Thoracic aorta (tissue), 2 donors: ENCODE measurements around the gene PCDHB10. TPM values are rescaled to one million over a fixed set of nuclear protein-coding genes. Genes with fewer than 3 reads are reported as not detected.
"Not testable (repeated sequence)": the region's sequence is repeated elsewhere in the genome, so short reads cannot be mapped to it uniquely, and the experiment has no call there.

Experiments
- ATAC-seq: fragments of 150-250 bp; one replicate; pipeline ENCODE4 v1.8.0; 2017; ENCODE audit warnings: low read depth; ENCODE audit not compliant: insufficient number of reproducible peaks, low FRiP score
- DNase-seq: peaks from one replicate; pipeline ENCODE4 v3.0.0-alpha.2; 2020; ENCODE audit warnings: low spot score
- H3K27ac ChIP-seq, 2 donors: fragments of 200-600 bp; sonication (generic); 1 replicate in 1 of 2; 2 replicates in 1 of 2; pipeline ENCODE4 v1.5.1; 2016; ENCODE audit warnings: mild to moderate bottlenecking in 2 of 2, moderate library complexity in 2 of 2
- H3K27me3 ChIP-seq: fragments of 200-600 bp; sonication (generic); replicated peaks from 2 replicates; pipeline ENCODE4 v1.6.0; 2016; ENCODE audit warnings: mild to moderate bottlenecking; ENCODE audit not compliant: insufficient read depth
- H3K36me3 ChIP-seq: fragments of 200-600 bp; sonication (generic); one replicate; pipeline ENCODE4 v1.5.1; 2016
- H3K4me1 ChIP-seq, 2 donors: fragments of 200-600 bp; sonication (generic); 1 replicate in 1 of 2; 2 replicates in 1 of 2; pipeline versions ENCODE4 v1.5.1 to v1.6.0; 2016; ENCODE audit warnings: low read depth in 2 of 2, mild to moderate bottlenecking in 1 of 2; ENCODE audit not compliant: control insufficient read depth in 1 of 2
- H3K4me3 ChIP-seq: fragments of 200-600 bp; sonication (generic); 2 replicates; pipeline ENCODE4 v1.5.1; 2016; ENCODE audit warnings: mild to moderate bottlenecking
- H3K9me3 ChIP-seq: fragments of 200-600 bp; sonication (generic); 2 replicates; pipeline ENCODE4 v1.5.1; 2016
- CTCF ChIP-seq: fragments of 200-600 bp; sonication (generic); IDR thresholded peaks from one replicate; pipeline ENCODE4 v1.5.1; 2019; ENCODE audit warnings: antibody characterized with exemption
- total RNA-seq, 2 donors: library from RNA; depleted of rRNA; stranded (reverse); fragments of >200 nt; gene quantifications; one replicate each; pipeline versions ENCODE4 v1.1.0 to v1.2.3, GENCODE V29; 2016

Gene PCDHB10
- total RNA-seq, 2 donors from 2014 or later: 6.1 to 9.1 TPM

- TF ChIP-seq CTCF: no peak
- Histone ChIP-seq H3K9me3 (peaks cover 55% of the 10 kb centered on the region), H3K4me1 (no peaks in the 10 kb centered on the region), H3K4me3 (no peak overlapping the region), H3K27me3 (no peaks in the 10 kb centered on the region), H3K36me3 (no peaks in the 10 kb centered on the region), H3K27ac (no peak overlapping the region)
- DNase-seq (no peak), ATAC-seq (no peak)
Observed at GRCh38 chr5:141155540-141156374, 36.4 kb upstream of the PCDHB10 start.

GRCh38 chr5:141157356-141157755 is 34.8 kb upstream of the PCDHB10 start:
- H3K27me3 ChIP-seq, H3K4me1 ChIP-seq, DNase-seq, ATAC-seq, H3K36me3 ChIP-seq, H3K4me3 ChIP-seq, H3K27ac ChIP-seq: not testable (repeated sequence)
- peaks cover 49% of the 10 kb centered on the region for H3K9me3 ChIP-seq

GRCh38 chr5:141157901-141158300 is 34.3 kb upstream of the PCDHB10 start:
- DNase-seq, H3K36me3 ChIP-seq, ATAC-seq, H3K4me1 ChIP-seq, H3K27me3 ChIP-seq, H3K4me3 ChIP-seq, H3K27ac ChIP-seq: not testable (repeated sequence)
- peaks cover 49% of the 10 kb centered on the region for H3K9me3 ChIP-seq

GRCh38 chr5:141172381-141173204 is 19.6 kb upstream of the PCDHB10 start, which contains the start of gene PCDHB7:
TSS of gene PCDHB7 (plus strand) at chr5:141172644. CDS start at chr5:141172836, 192 bp downstream.
- Histone ChIP-seq H3K9me3 (peaks cover 39% of the 10 kb centered on the region), H3K27ac (no peak within 1 kb of the TSS), H3K4me1 (no peaks in the 10 kb centered on the region), H3K27me3 (no peaks in the 10 kb centered on the region), H3K36me3 (no peaks in the 10 kb centered on the region), H3K4me3 (peak within 1 kb of the TSS; percentile 42)
- no peak for DNase-seq
- ATAC-seq: no peak
- TF ChIP-seq CTCF: peak; percentile 16

GRCh38 chr5:141174291-141175104 is 17.7 kb upstream of the PCDHB10 start:
- H3K9me3 ChIP-seq: peaks cover 45% of the 10 kb centered on the region
- H3K4me3 ChIP-seq, H3K27me3 ChIP-seq, H3K27ac ChIP-seq, H3K4me1 ChIP-seq, ATAC-seq, H3K36me3 ChIP-seq, DNase-seq: not testable (repeated sequence)

- Histone ChIP-seq H3K36me3 (no peaks in the 10 kb centered on the region), H3K4me1 (no peaks in the 10 kb centered on the region), H3K27me3 (no peaks in the 10 kb centered on the region), H3K9me3 (peaks cover 48% of the 10 kb centered on the region), H3K4me3 (no peak overlapping the region), H3K27ac (no peak overlapping the region)
- DNase-seq (no peak), ATAC-seq (no peak)
- no peak for TF ChIP-seq CTCF
Observed at GRCh38 chr5:141175933-141176332, 16.2 kb upstream of the PCDHB10 start.

GRCh38 chr5:141177577-141178191 is 14.5 kb upstream of the PCDHB10 start, which contains the start of gene PCDHB8:
TSS of gene PCDHB8 (plus strand) at chr5:141177790. CDS start at chr5:141178035, 245 bp downstream.
- not testable (repeated sequence) for H3K36me3 ChIP-seq, H3K27ac ChIP-seq, H3K27me3 ChIP-seq, DNase-seq, H3K4me3 ChIP-seq, H3K4me1 ChIP-seq, ATAC-seq
- peaks cover 51% of the 10 kb centered on the region for H3K9me3 ChIP-seq

- not testable (repeated sequence) for H3K4me3 ChIP-seq, H3K36me3 ChIP-seq, H3K4me1 ChIP-seq, ATAC-seq, DNase-seq, H3K27me3 ChIP-seq, H3K27ac ChIP-seq
- H3K9me3 ChIP-seq: peaks cover 62% of the 10 kb centered on the region
Observed at GRCh38 chr5:141179371-141179770, 12.8 kb upstream of the PCDHB10 start.
